ENCODE measurements around the gene YPEL4. TPM values are rescaled to one million over a fixed set of nuclear protein-coding genes. Genes with fewer than 3 reads are reported as not detected.

YPEL4 gene
- total RNA-seq, 5 donors from 2014 or later (not counting 1 experiment from before 2014, with no cell fraction given) = 1.8 to 13.5 (median 11.1) TPM

- H3K4me3 Mint-ChIP-seq = no peak overlapping the region
- 95% methylated on average over 6 of the region's 9 CpGs for WGBS (ENCODE audit: insufficient coverage)
- no peaks in the 10 kb centered on the region for H3K27me3 Mint-ChIP-seq
- H3K27ac ChIP-seq (ENCODE audit: low read length) = no peak overlapping the region
- no peaks in the 10 kb centered on the region for H3K9me3 ChIP-seq
- CTCF ChIA-PET = no interaction called here
- H3K4me1 ChIP-seq (ENCODE audit: control insufficient read depth in 1 of 2, extremely low read depth in 1 of 2, insufficient read depth in 2 of 2, low read length in 2 of 2) = peaks cover 8 to 18% of the 10 kb centered on the region in 2 experiments
- peaks cover 28% of the 10 kb centered on the region for H3K36me3 Mint-ChIP-seq
- no peak overlapping the region for H3K27ac Mint-ChIP-seq
- peaks cover 5 to 37% of the 10 kb centered on the region in 2 donors for H3K36me3 ChIP-seq (ENCODE audit: control insufficient read depth in 2 of 2, extremely low read depth in 1 of 2, insufficient read depth in 1 of 2, low read length in 1 of 2)
- POLR2A ChIA-PET = no interaction called here
- no peaks in the 10 kb centered on the region for H3K9me3 Mint-ChIP-seq
- peaks cover 24 to 40% (median 37%) of the 10 kb centered on the region in 3 donors for H3K4me1 Mint-ChIP-seq
- no peaks in the 10 kb centered on the region for H3K27me3 ChIP-seq (replicated peaks in 1 of 2; ENCODE audit: control insufficient read depth in 2 of 2, extremely low read depth in 1 of 2, insufficient read depth in 2 of 2, low read length in 1 of 2)
- DNase-seq (no peak), ATAC-seq (replicated peaks in 1 of 4) (no peak)
- H3K4me3 ChIP-seq (ENCODE audit: control insufficient read depth in 1 of 2, extremely low read depth in 1 of 2, low read length in 1 of 2) = no peak overlapping the region
Observed at GRCh38 chr11:57663975-57664374, 14.3 kb upstream of the YPEL4 start.

GRCh38 chr11:57662893-57663292, 13.2 kb upstream of the YPEL4 start:
- peaks cover 29 to 43% (median 40%) of the 10 kb centered on the region in 3 donors for H3K4me1 Mint-ChIP-seq
- CTCF ChIA-PET = interaction anchor here in 1 of 2 donors (0.9 kb wide), 1 partner anchor 905 kb away, joined by 3 read pairs; no protein-coding TSS in a partner anchor
- H3K4me3 Mint-ChIP-seq = no peak overlapping the region
- ATAC-seq (replicated peaks in 1 of 4) (no peak), DNase-seq (peak in 1 of 35 experiments; percentile 24)
- H3K4me3 ChIP-seq (ENCODE audit: control insufficient read depth in 1 of 2, extremely low read depth in 1 of 2, low read length in 1 of 2) = no peak overlapping the region
- POLR2A ChIA-PET = no interaction called here
- H3K27ac ChIP-seq (ENCODE audit: low read length) = no peak overlapping the region
- peaks cover 30% of the 10 kb centered on the region for H3K36me3 Mint-ChIP-seq
- no peaks in the 10 kb centered on the region for H3K9me3 Mint-ChIP-seq
- H3K4me1 ChIP-seq (ENCODE audit: control insufficient read depth in 1 of 2, extremely low read depth in 1 of 2, insufficient read depth in 2 of 2, low read length in 2 of 2) = peaks cover 10 to 27% of the 10 kb centered on the region in 2 experiments
- H3K36me3 ChIP-seq (ENCODE audit: control insufficient read depth in 2 of 2, extremely low read depth in 1 of 2, insufficient read depth in 1 of 2, low read length in 1 of 2) = peaks cover 5 to 37% of the 10 kb centered on the region in 2 donors
- 30% methylated on average over 1 of the region's 4 CpGs for WGBS (ENCODE audit: insufficient coverage)
- no peaks in the 10 kb centered on the region for H3K27me3 ChIP-seq (replicated peaks in 1 of 2; ENCODE audit: control insufficient read depth in 2 of 2, extremely low read depth in 1 of 2, insufficient read depth in 2 of 2, low read length in 1 of 2)
- no peaks in the 10 kb centered on the region for H3K9me3 ChIP-seq
- no peaks in the 10 kb centered on the region for H3K27me3 Mint-ChIP-seq
- H3K27ac Mint-ChIP-seq = no peak overlapping the region

- ChIA-PET CTCF (interaction anchor here in 1 of 2 donors (0.5 to 0.6 kb wide), 2 partner anchors 55 to 57 kb away, joined by 3 to 4 read pairs; no protein-coding TSS in a partner anchor), POLR2A (interaction anchor here in 1 of 2 donors (0.6 kb wide), 1 partner anchor 29 kb away, joined by 3 read pairs; no protein-coding TSS in a partner anchor)
- Histone ChIP-seq H3K36me3 (ENCODE audit: control insufficient read depth in 2 of 2, extremely low read depth in 1 of 2, insufficient read depth in 1 of 2, low read length in 1 of 2) (peaks cover 5 to 37% of the 10 kb centered on the region in 2 donors), H3K27ac (ENCODE audit: low read length) (no peak overlapping the region), H3K4me1 (ENCODE audit: control insufficient read depth in 1 of 2, extremely low read depth in 1 of 2, insufficient read depth in 2 of 2, low read length in 2 of 2) (peaks cover 5 to 25% of the 10 kb centered on the region in 2 experiments), H3K27me3 (replicated peaks in 1 of 2; ENCODE audit: control insufficient read depth in 2 of 2, extremely low read depth in 1 of 2, insufficient read depth in 2 of 2, low read length in 1 of 2) (no peaks in the 10 kb centered on the region), H3K9me3 (no peaks in the 10 kb centered on the region), H3K4me3 (ENCODE audit: control insufficient read depth in 1 of 2, extremely low read depth in 1 of 2, low read length in 1 of 2) (no peak overlapping the region)
- H3K9me3 Mint-ChIP-seq = no peaks in the 10 kb centered on the region
- H3K27ac Mint-ChIP-seq = no peak overlapping the region
- ATAC-seq (replicated peaks in 1 of 4) (no peak), DNase-seq (no peak)
- H3K4me1 Mint-ChIP-seq = peaks cover 33 to 43% (median 41%) of the 10 kb centered on the region in 3 donors
- 90% methylated on average over 6 of the region's 14 CpGs for WGBS (ENCODE audit: insufficient coverage)
- H3K4me3 Mint-ChIP-seq = peak overlapping the region in 1 of 3 donors; percentile 87
- H3K36me3 Mint-ChIP-seq = peaks cover 30% of the 10 kb centered on the region
- H3K27me3 Mint-ChIP-seq = no peaks in the 10 kb centered on the region
Observed at GRCh38 chr11:57659669-57660068, 10.0 kb upstream of the YPEL4 start.

- Mint-ChIP-seq H3K4me3 (peak overlapping the region; percentile 87 to 99 (median 97)), H3K27ac (peak overlapping the region; percentile 95 to 97), H3K27me3 (no peaks in the 10 kb centered on the region), H3K9me3 (no peaks in the 10 kb centered on the region), H3K4me1 (peaks cover 38 to 46% (median 41%) of the 10 kb centered on the region in 3 donors), H3K36me3 (peaks cover 30% of the 10 kb centered on the region)
- WGBS (ENCODE audit: insufficient coverage) = 0% methylated on average over 3 of the region's 8 CpGs
- peaks cover 5 to 35% of the 10 kb centered on the region in 2 donors for H3K36me3 ChIP-seq (ENCODE audit: control insufficient read depth in 2 of 2, extremely low read depth in 1 of 2, insufficient read depth in 1 of 2, low read length in 1 of 2)
- H3K9me3 ChIP-seq = no peaks in the 10 kb centered on the region
- peaks cover 5 to 25% of the 10 kb centered on the region in 2 experiments for H3K4me1 ChIP-seq (ENCODE audit: control insufficient read depth in 1 of 2, extremely low read depth in 1 of 2, insufficient read depth in 2 of 2, low read length in 2 of 2)
- H3K4me3 ChIP-seq (ENCODE audit: control insufficient read depth in 1 of 2, extremely low read depth in 1 of 2, low read length in 1 of 2) = peak overlapping the region; percentile 70 to 91
- no peaks in the 10 kb centered on the region for H3K27me3 ChIP-seq (replicated peaks in 1 of 2; ENCODE audit: control insufficient read depth in 2 of 2, extremely low read depth in 1 of 2, insufficient read depth in 2 of 2, low read length in 1 of 2)
- H3K27ac ChIP-seq (ENCODE audit: low read length) = peak overlapping the region; percentile 90
- ChIA-PET CTCF (interaction anchor here (0.7 to 2.4 kb wide), 2 partner anchors 9 to 14 kb away, joined by 4 to 16 read pairs; partner anchors contain the start of gene YPEL4 (in 1 of the 2)), POLR2A (interaction anchor here in 1 of 2 donors (1.0 kb wide), 1 partner anchor 9 kb away, joined by 4 read pairs; no protein-coding TSS in a partner anchor)
- peak in 1 of 35 experiments; percentile 26 for DNase-seq
- peak in 1 of 4 experiments; percentile 15 for ATAC-seq (replicated peaks in 1 of 4)
Observed at GRCh38 chr11:57658023-57658361, 8.3 kb upstream of the YPEL4 start.

- H3K4me1 ChIP-seq (ENCODE audit: control insufficient read depth in 1 of 2, extremely low read depth in 1 of 2, insufficient read depth in 2 of 2, low read length in 2 of 2) = peaks cover 5 to 27% of the 10 kb centered on the region in 2 experiments
- Mint-ChIP-seq H3K4me3 (peak within 1 kb of the TSS; percentile 87 to 99 (median 97)), H3K27me3 (no peaks in the 10 kb centered on the region), H3K27ac (peak within 1 kb of the TSS; percentile 95 to 97), H3K9me3 (no peaks in the 10 kb centered on the region), H3K4me1 (peaks cover 38 to 48% (median 41%) of the 10 kb centered on the region in 3 donors), H3K36me3 (peaks cover 26% of the 10 kb centered on the region)
- peaks cover 5 to 31% of the 10 kb centered on the region in 2 donors for H3K36me3 ChIP-seq (ENCODE audit: control insufficient read depth in 2 of 2, extremely low read depth in 1 of 2, insufficient read depth in 1 of 2, low read length in 1 of 2)
- ATAC-seq (replicated peaks in 1 of 4) = peak; percentile 96 to 99 (median 98)
- no peaks in the 10 kb centered on the region for H3K9me3 ChIP-seq
- H3K27me3 ChIP-seq (replicated peaks in 1 of 2; ENCODE audit: control insufficient read depth in 2 of 2, extremely low read depth in 1 of 2, insufficient read depth in 2 of 2, low read length in 1 of 2) = no peaks in the 10 kb centered on the region
- peak within 1 kb of the TSS; percentile 70 to 91 for H3K4me3 ChIP-seq (ENCODE audit: control insufficient read depth in 1 of 2, extremely low read depth in 1 of 2, low read length in 1 of 2)
- WGBS (ENCODE audit: insufficient coverage) = 0% methylated on average over 45 of the region's 45 CpGs
- ChIA-PET CTCF (interaction anchor here (0.7 to 2.4 kb wide), 4 partner anchors 8 to 89 kb away, joined by 3 to 16 read pairs (median 6); partner anchors contain the start of genes UBE2L6 (in 1 of the 2) and YPEL4 (in 1 of the 2)), POLR2A (interaction anchor here (0.6 to 1.0 kb wide), 2 partner anchors 9 to 113 kb away, joined by 3 to 4 read pairs; no protein-coding TSS in a partner anchor)
- peak; percentile 96 to 100 (median 98) for DNase-seq
- peak within 1 kb of the TSS; percentile 90 for H3K27ac ChIP-seq (ENCODE audit: low read length)
Observed at GRCh38 chr11:57657194-57658022, 7.7 kb upstream of the YPEL4 start, which contains the start of gene CLP1. TSS of gene CLP1 (plus strand) at chr11:57657762. CDS start at chr11:57659477, 1,715 bp downstream.

- ChIA-PET CTCF (interaction anchor here (0.9 to 2.4 kb wide), 3 partner anchors 12 to 89 kb away, joined by 3 to 16 read pairs (median 8); partner anchors contain the start of gene UBE2L6 (in 1 of the 2)), POLR2A (interaction anchor here in 1 of 2 donors (0.5 to 0.7 kb wide), 3 partner anchors 52 to 113 kb away, joined by 3 to 7 read pairs (median 3); partner anchors contain the start of gene UBE2L6)
- Histone ChIP-seq H3K4me3 (ENCODE audit: control insufficient read depth in 1 of 2, extremely low read depth in 1 of 2, low read length in 1 of 2) (peak overlapping the region in 1 of 2 donors; percentile 70), H3K27ac (ENCODE audit: low read length) (peak overlapping the region; percentile 90), H3K9me3 (no peaks in the 10 kb centered on the region), H3K4me1 (ENCODE audit: control insufficient read depth in 1 of 2, extremely low read depth in 1 of 2, insufficient read depth in 2 of 2, low read length in 2 of 2) (peaks cover 5 to 32% of the 10 kb centered on the region in 2 experiments), H3K27me3 (replicated peaks in 1 of 2; ENCODE audit: control insufficient read depth in 2 of 2, extremely low read depth in 1 of 2, insufficient read depth in 2 of 2, low read length in 1 of 2) (no peaks in the 10 kb centered on the region), H3K36me3 (ENCODE audit: control insufficient read depth in 2 of 2, extremely low read depth in 1 of 2, insufficient read depth in 1 of 2, low read length in 1 of 2) (peaks cover 5 to 25% of the 10 kb centered on the region in 2 donors)
- WGBS (ENCODE audit: insufficient coverage) = 27% methylated on average over 3 of the region's 5 CpGs
- peaks cover 22% of the 10 kb centered on the region for H3K36me3 Mint-ChIP-seq
- H3K4me1 Mint-ChIP-seq = peaks cover 34 to 45% (median 45%) of the 10 kb centered on the region in 3 donors
- H3K27me3 Mint-ChIP-seq = no peaks in the 10 kb centered on the region
- no peaks in the 10 kb centered on the region for H3K9me3 Mint-ChIP-seq
- DNase-seq = no peak
- no peak for ATAC-seq (replicated peaks in 1 of 4)
- H3K4me3 Mint-ChIP-seq = peak overlapping the region; percentile 63 to 99 (median 87)
- H3K27ac Mint-ChIP-seq = peak overlapping the region; percentile 95 to 97
Observed at GRCh38 chr11:57656885-57657193, 7.1 kb upstream of the YPEL4 start.
